ENCODE measurements around the gene ZNF423.

ZNF423 gene

GRCh38 chr16:49464877-49465504, 390.9 kb downstream of the ZNF423 start:
- DNase-seq, result no peak

GRCh38 chr16:49464093-49464492, 391.8 kb downstream of the ZNF423 start:
- no peak for DNase-seq

GRCh38 chr16:49463529-49463928, 392.4 kb downstream of the ZNF423 start:
- peak; percentile 74 for DNase-seq

GRCh38 chr16:49462989-49463371, 392.9 kb downstream of the ZNF423 start:
- peak; percentile 35 for DNase-seq

- no peak for DNase-seq
Measured at GRCh38 chr16:49462362-49462988, 393.4 kb downstream of the ZNF423 start.

- DNase-seq, result no peak
Measured at GRCh38 chr16:49461517-49461951, 394.4 kb downstream of the ZNF423 start.

GRCh38 chr16:49460786-49461470, 395.0 kb downstream of the ZNF423 start:
- DNase-seq, result no peak

GRCh38 chr16:49459953-49460735, 395.8 kb downstream of the ZNF423 start:
- DNase-seq, result no peak

GRCh38 chr16:49458656-49459445, 397.1 kb downstream of the ZNF423 start:
- DNase-seq, result no peak

- no peak for DNase-seq
Measured at GRCh38 chr16:49458243-49458642, 397.7 kb downstream of the ZNF423 start.

GRCh38 chr16:49457196-49457595, 398.7 kb downstream of the ZNF423 start:
- DNase-seq, result no peak

- DNase-seq, result no peak
Measured at GRCh38 chr16:49456763-49457162, 399.1 kb downstream of the ZNF423 start.

GRCh38 chr16:49455991-49456745, 399.7 kb downstream of the ZNF423 start:
- no peak for DNase-seq

GRCh38 chr16:49455181-49455990, 400.5 kb downstream of the ZNF423 start:
- no peak for DNase-seq

GRCh38 chr16:49454426-49455180, 401.3 kb downstream of the ZNF423 start:
- no peak for DNase-seq

- DNase-seq, result no peak
Measured at GRCh38 chr16:49453983-49454382, 401.9 kb downstream of the ZNF423 start.

- no peak for DNase-seq
Measured at GRCh38 chr16:49453021-49453420, 402.9 kb downstream of the ZNF423 start.

- DNase-seq, result no peak
Measured at GRCh38 chr16:49452578-49452977, 403.3 kb downstream of the ZNF423 start.

- DNase-seq, result no peak
Measured at GRCh38 chr16:49452108-49452507, 403.8 kb downstream of the ZNF423 start.

- DNase-seq, result no peak
Measured at GRCh38 chr16:49446805-49447204, 409.1 kb downstream of the ZNF423 start.
